AG09309 (cell line): ENCODE measurements around the gene COG6.

Experiments used
- DNase-seq: peaks from one replicate; pipeline ENCODE4 v3.0.0-alpha.2; 2010; ENCODE audit warnings: low read depth
- H3K4me3 ChIP-seq: 2 replicates; pipeline ENCODE4 v1.5.1; 2011; ENCODE audit warnings: mild to moderate bottlenecking, low read depth, low read length, moderate library complexity; ENCODE audit not compliant: control insufficient read depth
- CTCF ChIP-seq: IDR thresholded peaks from 2 replicates; pipeline ENCODE4 v1.5.1; 2011; ENCODE audit warnings: mild to moderate bottlenecking, low read depth, low read length, inconsistent platforms; ENCODE audit not compliant: insufficient read depth, control insufficient read depth; ENCODE audit errors: missing control alignments

COG6 gene

DNA sequence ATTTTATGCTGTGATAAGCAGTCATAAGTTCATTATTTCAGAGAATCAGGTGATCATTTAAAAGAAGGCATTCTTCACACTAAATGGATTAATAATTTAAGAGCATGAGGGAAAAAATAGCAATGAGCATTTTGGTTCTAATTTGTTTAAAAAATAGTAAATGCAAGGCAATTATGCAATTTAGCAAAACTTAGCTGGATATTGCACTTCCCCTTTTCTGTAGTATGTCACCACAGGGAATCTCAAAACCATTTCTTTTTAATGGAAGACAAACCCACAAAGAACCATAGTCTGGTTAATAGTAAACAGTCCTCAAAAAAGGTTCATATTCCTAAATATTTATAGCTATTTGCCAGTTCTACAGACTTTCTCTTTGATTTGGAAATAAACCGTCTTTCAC, 30.2 kb downstream of the COG6 start:
- H3K4me3 ChIP-seq, result no peak overlapping the region
- no peak for TF ChIP-seq CTCF
- no peak for DNase-seq

- no peak overlapping the region for H3K4me3 ChIP-seq
- no peak for TF ChIP-seq CTCF
- DNase-seq, result no peak
Measured at GRCh38 chr13:39688278-39688677, 32.8 kb downstream of the COG6 start.

DNA sequence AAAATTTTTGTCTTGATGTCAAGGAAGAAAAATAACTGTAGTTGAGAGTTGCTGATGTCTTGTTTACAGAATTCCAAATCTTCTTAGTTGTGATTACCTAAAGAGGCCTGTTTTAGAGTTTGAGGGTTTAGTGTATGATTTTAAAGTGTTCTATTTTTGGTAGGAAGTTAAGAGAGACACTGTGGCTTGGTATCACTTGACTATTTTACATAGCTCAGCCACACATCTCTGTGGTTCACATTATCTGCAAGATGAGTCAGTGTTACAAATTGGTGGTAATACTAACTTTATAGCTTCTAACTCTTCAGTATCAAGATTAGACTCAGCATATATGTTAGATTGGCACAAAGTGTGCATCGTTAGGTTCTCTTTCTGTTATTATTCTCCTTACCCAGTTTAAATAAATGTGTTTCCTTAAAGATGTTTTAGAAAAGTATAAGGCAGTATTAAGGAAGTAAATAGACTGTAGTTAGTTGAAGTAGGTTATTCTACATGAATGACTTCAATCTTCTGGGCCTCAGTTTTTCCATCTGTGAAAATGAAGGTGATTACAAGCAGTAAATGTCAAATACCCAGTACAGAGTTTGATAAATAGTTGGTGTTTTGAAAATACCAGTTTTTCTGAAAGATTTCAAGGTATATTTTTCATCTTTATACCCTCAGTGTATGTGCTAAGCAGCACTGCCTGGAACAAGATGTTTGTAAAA, 33.4 kb downstream of the COG6 start:
- no peak for TF ChIP-seq CTCF
- DNase-seq, result no peak
- H3K4me3 ChIP-seq, result no peak overlapping the region

- H3K4me3 ChIP-seq, result no peak overlapping the region
- DNase-seq, result no peak
- TF ChIP-seq CTCF, result no peak
Measured at GRCh38 chr13:39692660-39693438, 37.4 kb downstream of the COG6 start.

- no peak overlapping the region for H3K4me3 ChIP-seq
- DNase-seq, result no peak
- no peak for TF ChIP-seq CTCF
Measured at GRCh38 chr13:39699274-39699673, 43.8 kb downstream of the COG6 start.

- no peak for DNase-seq
- no peak overlapping the region for H3K4me3 ChIP-seq
- TF ChIP-seq CTCF, result no peak
Measured at GRCh38 chr13:39712626-39713025, 57.2 kb downstream of the COG6 start.
